Measurements from ENCODE around the gene POLD2. TPM values are rescaled to one million over a fixed set of nuclear protein-coding genes. Genes with fewer than 3 reads are reported as not detected.

Gene POLD2
- total and polyA plus RNA-seq, 2 of the 13 experiments (the other 11 are each of a cell fraction or from before 2014, with no cell fraction given) = 87.6 to 95.1 TPM

DNA sequence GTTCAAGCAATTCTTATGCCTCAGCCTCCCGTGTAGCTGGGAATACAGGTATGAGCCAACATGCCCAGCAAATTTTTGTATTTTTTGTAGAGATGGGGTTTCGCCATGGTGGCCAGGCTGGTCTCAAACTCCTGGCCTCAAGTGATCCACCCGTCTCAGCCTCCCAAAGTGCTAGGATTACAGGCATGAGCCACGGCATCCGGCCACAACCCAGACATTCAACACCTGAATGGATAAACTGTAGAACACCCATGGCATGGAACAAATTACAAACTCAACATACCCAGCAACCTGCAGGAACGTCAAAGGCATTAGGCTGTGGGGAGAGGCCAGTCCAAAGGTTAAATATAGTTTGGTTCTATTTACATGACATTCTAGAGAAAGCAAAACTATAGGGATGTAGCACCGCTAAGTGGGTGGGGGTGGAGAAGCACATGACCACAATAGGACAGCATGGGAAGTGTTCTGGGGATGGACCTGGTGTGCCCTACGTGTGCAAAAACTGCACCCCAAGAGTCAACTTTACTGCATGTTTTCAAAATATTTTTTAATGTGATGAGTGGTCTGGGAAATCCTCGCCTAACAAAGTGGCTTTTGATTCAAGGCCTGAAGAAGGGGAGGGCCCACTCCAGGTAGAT, 51.5 kb downstream of the POLD2 start (continued):
- TF ChIP-seq, protein P1, sequence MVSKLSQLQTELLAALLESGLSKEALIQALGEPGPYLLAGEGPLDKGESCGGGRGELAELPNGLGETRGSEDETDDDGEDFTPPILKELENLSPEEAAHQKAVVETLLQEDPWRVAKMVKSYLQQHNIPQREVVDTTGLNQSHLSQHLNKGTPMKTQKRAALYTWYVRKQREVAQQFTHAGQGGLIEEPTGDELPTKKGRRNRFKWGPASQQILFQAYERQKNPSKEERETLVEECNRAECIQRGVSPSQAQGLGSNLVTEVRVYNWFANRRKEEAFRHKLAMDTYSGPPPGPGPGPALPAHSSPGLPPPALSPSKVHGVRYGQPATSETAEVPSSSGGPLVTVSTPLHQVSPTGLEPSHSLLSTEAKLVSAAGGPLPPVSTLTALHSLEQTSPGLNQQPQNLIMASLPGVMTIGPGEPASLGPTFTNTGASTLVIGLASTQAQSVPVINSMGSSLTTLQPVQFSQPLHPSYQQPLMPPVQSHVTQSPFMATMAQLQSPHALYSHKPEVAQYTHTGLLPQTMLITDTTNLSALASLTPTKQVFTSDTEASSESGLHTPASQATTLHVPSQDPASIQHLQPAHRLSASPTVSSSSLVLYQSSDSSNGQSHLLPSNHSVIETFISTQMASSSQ (IDR thresholded peaks at IDR 0.05; ENCODE audit: low read depth) = no peak
- TF ChIP-seq, protein P1 (CRISPR knock-in tag; IDR thresholded peaks at IDR 0.05; ENCODE audit: borderline replicate concordance) = no peak
- TF ChIP-seq TCF7L2 (IDR thresholded peaks at IDR 0.05; ENCODE audit: low read depth, low read length) (no peak), FIP1L1 (IDR thresholded peaks at IDR 0.05; ENCODE audit: borderline replicate concordance, insufficient read depth, low read depth, low read length) (no peak), TMF1 (CRISPR knock-in tag; IDR thresholded peaks at IDR 0.05; ENCODE audit: low read depth) (0 out of 2 replicates have a peak, but pooled peaks have one; percentile 42), GTF2F1 (IDR thresholded peaks at IDR 0.05; ENCODE audit: low read length) (no peak), ZNF451 (CRISPR knock-in tag; IDR thresholded peaks at IDR 0.05) (no peak), ZNF138 (CRISPR knock-in tag; IDR thresholded peaks at IDR 0.05; ENCODE audit: low read depth) (no peak), SMAD3 (CRISPR knock-in tag; IDR thresholded peaks at IDR 0.05) (0 out of 2 replicates have a peak, but pooled peaks have one; percentile 30), ZFP41 (CRISPR knock-in tag; IDR thresholded peaks at IDR 0.05; ENCODE audit: borderline replicate concordance) (no peak)
- TF ChIP-seq, protein P2, sequence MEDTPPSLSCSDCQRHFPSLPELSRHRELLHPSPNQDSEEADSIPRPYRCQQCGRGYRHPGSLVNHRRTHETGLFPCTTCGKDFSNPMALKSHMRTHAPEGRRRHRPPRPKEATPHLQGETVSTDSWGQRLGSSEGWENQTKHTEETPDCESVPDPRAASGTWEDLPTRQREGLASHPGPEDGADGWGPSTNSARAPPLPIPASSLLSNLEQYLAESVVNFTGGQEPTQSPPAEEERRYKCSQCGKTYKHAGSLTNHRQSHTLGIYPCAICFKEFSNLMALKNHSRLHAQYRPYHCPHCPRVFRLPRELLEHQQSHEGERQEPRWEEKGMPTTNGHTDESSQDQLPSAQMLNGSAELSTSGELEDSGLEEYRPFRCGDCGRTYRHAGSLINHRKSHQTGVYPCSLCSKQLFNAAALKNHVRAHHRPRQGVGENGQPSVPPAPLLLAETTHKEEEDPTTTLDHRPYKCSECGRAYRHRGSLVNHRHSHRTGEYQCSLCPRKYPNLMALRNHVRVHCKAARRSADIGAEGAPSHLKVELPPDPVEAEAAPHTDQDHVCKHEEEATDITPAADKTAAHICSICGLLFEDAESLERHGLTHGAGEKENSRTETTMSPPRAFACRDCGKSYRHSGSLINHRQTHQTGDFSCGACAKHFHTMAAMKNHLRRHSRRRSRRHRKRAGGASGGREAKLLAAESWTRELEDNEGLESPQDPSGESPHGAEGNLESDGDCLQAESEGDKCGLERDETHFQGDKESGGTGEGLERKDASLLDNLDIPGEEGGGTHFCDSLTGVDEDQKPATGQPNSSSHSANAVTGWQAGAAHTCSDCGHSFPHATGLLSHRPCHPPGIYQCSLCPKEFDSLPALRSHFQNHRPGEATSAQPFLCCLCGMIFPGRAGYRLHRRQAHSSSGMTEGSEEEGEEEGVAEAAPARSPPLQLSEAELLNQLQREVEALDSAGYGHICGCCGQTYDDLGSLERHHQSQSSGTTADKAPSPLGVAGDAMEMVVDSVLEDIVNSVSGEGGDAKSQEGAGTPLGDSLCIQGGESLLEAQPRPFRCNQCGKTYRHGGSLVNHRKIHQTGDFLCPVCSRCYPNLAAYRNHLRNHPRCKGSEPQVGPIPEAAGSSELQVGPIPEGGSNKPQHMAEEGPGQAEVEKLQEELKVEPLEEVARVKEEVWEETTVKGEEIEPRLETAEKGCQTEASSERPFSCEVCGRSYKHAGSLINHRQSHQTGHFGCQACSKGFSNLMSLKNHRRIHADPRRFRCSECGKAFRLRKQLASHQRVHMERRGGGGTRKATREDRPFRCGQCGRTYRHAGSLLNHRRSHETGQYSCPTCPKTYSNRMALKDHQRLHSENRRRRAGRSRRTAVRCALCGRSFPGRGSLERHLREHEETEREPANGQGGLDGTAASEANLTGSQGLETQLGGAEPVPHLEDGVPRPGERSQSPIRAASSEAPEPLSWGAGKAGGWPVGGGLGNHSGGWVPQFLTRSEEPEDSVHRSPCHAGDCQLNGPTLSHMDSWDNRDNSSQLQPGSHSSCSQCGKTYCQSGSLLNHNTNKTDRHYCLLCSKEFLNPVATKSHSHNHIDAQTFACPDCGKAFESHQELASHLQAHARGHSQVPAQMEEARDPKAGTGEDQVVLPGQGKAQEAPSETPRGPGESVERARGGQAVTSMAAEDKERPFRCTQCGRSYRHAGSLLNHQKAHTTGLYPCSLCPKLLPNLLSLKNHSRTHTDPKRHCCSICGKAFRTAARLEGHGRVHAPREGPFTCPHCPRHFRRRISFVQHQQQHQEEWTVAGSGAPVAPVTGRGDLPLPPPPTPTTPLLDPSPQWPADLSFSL (CRISPR knock-in tag; IDR thresholded peaks at IDR 0.05) = no peak
- TF ChIP-seq, protein P3, sequence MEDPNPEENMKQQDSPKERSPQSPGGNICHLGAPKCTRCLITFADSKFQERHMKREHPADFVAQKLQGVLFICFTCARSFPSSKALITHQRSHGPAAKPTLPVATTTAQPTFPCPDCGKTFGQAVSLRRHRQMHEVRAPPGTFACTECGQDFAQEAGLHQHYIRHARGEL (CRISPR knock-in tag; IDR thresholded peaks at IDR 0.05) = no peak
- TF ChIP-seq, protein P4, sequence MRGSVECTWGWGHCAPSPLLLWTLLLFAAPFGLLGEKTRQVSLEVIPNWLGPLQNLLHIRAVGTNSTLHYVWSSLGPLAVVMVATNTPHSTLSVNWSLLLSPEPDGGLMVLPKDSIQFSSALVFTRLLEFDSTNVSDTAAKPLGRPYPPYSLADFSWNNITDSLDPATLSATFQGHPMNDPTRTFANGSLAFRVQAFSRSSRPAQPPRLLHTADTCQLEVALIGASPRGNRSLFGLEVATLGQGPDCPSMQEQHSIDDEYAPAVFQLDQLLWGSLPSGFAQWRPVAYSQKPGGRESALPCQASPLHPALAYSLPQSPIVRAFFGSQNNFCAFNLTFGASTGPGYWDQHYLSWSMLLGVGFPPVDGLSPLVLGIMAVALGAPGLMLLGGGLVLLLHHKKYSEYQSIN (CRISPR knock-in tag; IDR thresholded peaks at IDR 0.05; ENCODE audit: borderline replicate concordance) = no peak
